Skeletal muscle tissue (tissue), 4 donors: ENCODE data around the gene CTU2. TPM values are rescaled to one million over a fixed set of nuclear protein-coding genes. Genes with fewer than 3 reads are reported as not detected.

Source experiments
- H3K27ac ChIP-seq: one replicate; pipeline ENCODE4 v1.7.0; 2013; ENCODE audit warnings: mild to moderate bottlenecking, low read depth, low read length, inconsistent platforms
- H3K27me3 ChIP-seq, 3 donors: one replicate each; pipeline ENCODE4 v1.7.0; 2013; ENCODE audit warnings: low read length in 3 of 3; ENCODE audit not compliant: control insufficient read depth in 3 of 3, insufficient read depth in 3 of 3
- H3K36me3 ChIP-seq, 3 donors: one replicate each; pipeline ENCODE4 v1.7.0; 2013; ENCODE audit warnings: low read length in 3 of 3; ENCODE audit not compliant: control insufficient read depth in 3 of 3, insufficient read depth in 3 of 3
- H3K4me1 ChIP-seq, 3 donors: one replicate each; pipeline ENCODE4 v1.7.0; 2013; ENCODE audit warnings: low read length in 3 of 3, mild to moderate bottlenecking in 3 of 3; ENCODE audit not compliant: control insufficient read depth in 3 of 3, insufficient read depth in 3 of 3
- H3K4me3 ChIP-seq, 3 donors: one replicate each; pipeline ENCODE4 v1.7.0; 2013; ENCODE audit warnings: low read length in 3 of 3
- H3K9ac ChIP-seq, 3 donors: one replicate each; pipeline ENCODE4 v1.7.0; 2013; ENCODE audit warnings: low read length in 3 of 3, mild to moderate bottlenecking in 3 of 3, moderate library complexity in 2 of 3, low read depth in 1 of 3
- H3K9me3 ChIP-seq, 3 donors: one replicate each; pipeline ENCODE4 v1.7.0; 2013; ENCODE audit warnings: low read length in 3 of 3; ENCODE audit not compliant: control insufficient read depth in 3 of 3
- total RNA-seq: library from RNA; depleted of rRNA; stranded (reverse); fragments of >200 nt; gene quantifications from one replicate; pipeline ENCODE4 v1.2.3, GENCODE V29; 2014
- donor health status: Osteomylitis.

The CTU2 gene
- total RNA-seq, 1 donor from 2014 or later, result 10.4 TPM

GRCh38 chr16:88687676-88688012 lies 18.7 kb upstream of the CTU2 start:
- Histone ChIP-seq H3K4me1 (peaks cover 20 to 43% (median 33%) of the 10 kb centered on the region in 3 donors), H3K27ac (peak overlapping the region; percentile 88), H3K27me3 (peaks cover 0 to 26% (median 16%) of the 10 kb centered on the region in 3 donors), H3K9ac (peak overlapping the region in 1 of 3 donors; percentile 33), H3K9me3 (no peaks in the 10 kb centered on the region), H3K36me3 (no peaks in the 10 kb centered on the region), H3K4me3 (no peak overlapping the region)

GRCh38 chr16:88688013-88688778 lies 18.1 kb upstream of the CTU2 start:
- Histone ChIP-seq H3K27me3 (peaks cover 0 to 26% (median 16%) of the 10 kb centered on the region in 3 donors), H3K9ac (peak overlapping the region; percentile 50 to 73 (median 57)), H3K27ac (peak overlapping the region; percentile 88), H3K4me3 (peak overlapping the region; percentile 22 to 55 (median 23)), H3K9me3 (no peaks in the 10 kb centered on the region), H3K36me3 (no peaks in the 10 kb centered on the region), H3K4me1 (peaks cover 20 to 43% (median 33%) of the 10 kb centered on the region in 3 donors)

GRCh38 chr16:88690341-88691128 lies 15.8 kb upstream of the CTU2 start:
- Histone ChIP-seq H3K9ac (no peak overlapping the region), H3K4me1 (peaks cover 19 to 36% (median 29%) of the 10 kb centered on the region in 3 donors), H3K9me3 (no peaks in the 10 kb centered on the region), H3K36me3 (no peaks in the 10 kb centered on the region), H3K4me3 (no peak overlapping the region), H3K27ac (no peak overlapping the region), H3K27me3 (peaks cover 0 to 16% (median 12%) of the 10 kb centered on the region in 3 donors)

GRCh38 chr16:88691129-88691813 lies 15.0 kb upstream of the CTU2 start:
- Histone ChIP-seq H3K9me3 (no peaks in the 10 kb centered on the region), H3K27ac (no peak overlapping the region), H3K4me3 (no peak overlapping the region), H3K4me1 (peaks cover 25 to 42% (median 36%) of the 10 kb centered on the region in 3 donors), H3K36me3 (no peaks in the 10 kb centered on the region), H3K27me3 (peaks cover 0 to 16% (median 12%) of the 10 kb centered on the region in 3 donors), H3K9ac (no peak overlapping the region)

- peaks cover 20 to 35% (median 30%) of the 10 kb centered on the region in 3 donors for H3K4me1 ChIP-seq
- peaks cover 0 to 16% (median 12%) of the 10 kb centered on the region in 3 donors for H3K27me3 ChIP-seq
- H3K9ac ChIP-seq, result no peak overlapping the region
- H3K36me3 ChIP-seq, result peaks cover 0 to 2% (median 0%) of the 10 kb centered on the region in 3 donors
- H3K4me3 ChIP-seq, result no peak overlapping the region
- H3K9me3 ChIP-seq, result no peaks in the 10 kb centered on the region
- H3K27ac ChIP-seq, result no peak overlapping the region
Measured at GRCh38 chr16:88691924-88692560, 14.3 kb upstream of the CTU2 start.

GRCh38 chr16:88692861-88693260 lies 13.4 kb upstream of the CTU2 start:
- Histone ChIP-seq H3K36me3 (peaks cover 4 to 10% (median 7%) of the 10 kb centered on the region in 3 donors), H3K9ac (no peak overlapping the region), H3K9me3 (no peaks in the 10 kb centered on the region), H3K4me3 (no peak overlapping the region), H3K4me1 (peaks cover 19 to 31% (median 22%) of the 10 kb centered on the region in 3 donors), H3K27me3 (peaks cover 0 to 15% (median 11%) of the 10 kb centered on the region in 3 donors), H3K27ac (no peak overlapping the region)

GRCh38 chr16:88693420-88694177 lies 12.7 kb upstream of the CTU2 start:
- Histone ChIP-seq H3K27me3 (peaks cover 0 to 13% (median 6%) of the 10 kb centered on the region in 3 donors), H3K9ac (no peak overlapping the region), H3K27ac (no peak overlapping the region), H3K4me1 (peaks cover 14 to 24% (median 14%) of the 10 kb centered on the region in 3 donors), H3K36me3 (peaks cover 9 to 15% (median 12%) of the 10 kb centered on the region in 3 donors), H3K9me3 (no peaks in the 10 kb centered on the region), H3K4me3 (no peak overlapping the region)

GRCh38 chr16:88694221-88695087 lies 11.8 kb upstream of the CTU2 start:
- no peak overlapping the region for H3K4me3 ChIP-seq
- peaks cover 16 to 23% (median 20%) of the 10 kb centered on the region in 3 donors for H3K36me3 ChIP-seq
- H3K9me3 ChIP-seq, result no peaks in the 10 kb centered on the region
- H3K9ac ChIP-seq, result no peak overlapping the region
- peaks cover 0 to 10% (median 6%) of the 10 kb centered on the region in 3 donors for H3K27me3 ChIP-seq
- H3K4me1 ChIP-seq, result peaks cover 11 to 15% (median 13%) of the 10 kb centered on the region in 3 donors
- no peak overlapping the region for H3K27ac ChIP-seq
